ENCODE results near the gene OGFRL1.

GRCh38 chr6:71279321-71279720 is 9.3 kb upstream of the OGFRL1 start:
- TF ChIP-seq PATZ1 (CRISPR knock-in tag; IDR thresholded peaks at IDR 0.05; ENCODE audit: borderline replicate concordance) = no peak
- TF ChIP-seq ARNTL (CRISPR knock-in tag; IDR thresholded peaks at IDR 0.05; ENCODE audit: borderline replicate concordance, low read depth) = no peak
- no peak for TF ChIP-seq SNAI2 (CRISPR knock-in tag; IDR thresholded peaks at IDR 0.05)
- TF ChIP-seq RARB (CRISPR knock-in tag; IDR thresholded peaks at IDR 0.05) = no peak
- no peak for TF ChIP-seq ZFP30 (CRISPR knock-in tag; IDR thresholded peaks at IDR 0.05)

Data from SK-N-SH treated with all-trans-retinoic acid at 6 μM for 48 hours (cell line).